ENCODE results near the gene EPHA6. TPM values are rescaled to one million over a fixed set of nuclear protein-coding genes. Genes with fewer than 3 reads are reported as not detected.
"Not testable (repeated sequence)": the region's sequence is repeated elsewhere in the genome, so short reads cannot be mapped to it uniquely, and the experiment has no call there.

EPHA6 gene
- total RNA-seq, 1 experiment from 2014 or later = 2.7 TPM

DNA sequence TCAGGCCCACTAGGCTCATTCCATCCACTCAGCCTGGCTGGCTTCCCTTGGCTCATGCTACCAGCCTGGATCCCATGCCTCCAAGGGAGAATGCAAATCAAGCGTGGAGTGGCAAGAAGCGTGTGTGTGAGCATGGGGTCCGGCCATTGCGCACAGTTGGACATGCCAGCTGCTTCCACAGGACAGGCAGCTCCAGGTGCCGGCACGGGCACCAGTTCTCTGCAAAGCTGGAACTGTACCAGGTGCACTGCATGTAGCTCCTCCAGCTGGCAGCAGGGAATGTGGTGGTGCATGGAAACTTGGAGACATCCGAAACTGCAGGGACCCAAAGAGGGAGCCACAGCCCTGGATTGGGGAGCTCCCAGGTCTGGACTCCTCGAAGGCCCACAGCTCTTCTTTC is 449.8 kb downstream of the EPHA6 start:
- no peaks in the 10 kb centered on the region for H3K9me3 Mint-ChIP-seq (ENCODE audit: unreplicated experiment)
- H3K36me3 Mint-ChIP-seq (ENCODE audit: insufficient read depth, unreplicated experiment) = no peaks in the 10 kb centered on the region
- H3K27ac Mint-ChIP-seq (ENCODE audit: unreplicated experiment) = peak overlapping the region; percentile 58
- intact Hi-C loops (cut with micrococcal nuclease; ENCODE audit: unreplicated experiment) = no loop called here
- Histone ChIP-seq H3K36me3 (ENCODE audit: control insufficient read depth, insufficient read depth, low read length) (no peaks in the 10 kb centered on the region; the same call in 1 of the 2 replicates), H3K4me3 (ENCODE audit: low read depth, low read length) (no peak overlapping the region), H3K27me3 (replicated peaks; ENCODE audit: control insufficient read depth, insufficient read depth, low read length) (no peaks in the 10 kb centered on the region), H3K4me1 (no peaks in the 10 kb centered on the region), H3K9me3 (no peaks in the 10 kb centered on the region)
- H3K27me3 Mint-ChIP-seq (ENCODE audit: insufficient read depth, unreplicated experiment) = no peaks in the 10 kb centered on the region
- H3K4me3 Mint-ChIP-seq (ENCODE audit: unreplicated experiment) = no peak overlapping the region
- POLR2A ChIA-PET = no interaction called here
- BruUV-seq (replicated peaks) = no TSS peak
- H3K4me1 Mint-ChIP-seq (ENCODE audit: low read depth, unreplicated experiment) = peaks cover 7% of the 10 kb centered on the region
- CTCF ChIA-PET = no interaction called here
- no peak for DNase-seq
- TF ChIP-seq, protein P1, sequence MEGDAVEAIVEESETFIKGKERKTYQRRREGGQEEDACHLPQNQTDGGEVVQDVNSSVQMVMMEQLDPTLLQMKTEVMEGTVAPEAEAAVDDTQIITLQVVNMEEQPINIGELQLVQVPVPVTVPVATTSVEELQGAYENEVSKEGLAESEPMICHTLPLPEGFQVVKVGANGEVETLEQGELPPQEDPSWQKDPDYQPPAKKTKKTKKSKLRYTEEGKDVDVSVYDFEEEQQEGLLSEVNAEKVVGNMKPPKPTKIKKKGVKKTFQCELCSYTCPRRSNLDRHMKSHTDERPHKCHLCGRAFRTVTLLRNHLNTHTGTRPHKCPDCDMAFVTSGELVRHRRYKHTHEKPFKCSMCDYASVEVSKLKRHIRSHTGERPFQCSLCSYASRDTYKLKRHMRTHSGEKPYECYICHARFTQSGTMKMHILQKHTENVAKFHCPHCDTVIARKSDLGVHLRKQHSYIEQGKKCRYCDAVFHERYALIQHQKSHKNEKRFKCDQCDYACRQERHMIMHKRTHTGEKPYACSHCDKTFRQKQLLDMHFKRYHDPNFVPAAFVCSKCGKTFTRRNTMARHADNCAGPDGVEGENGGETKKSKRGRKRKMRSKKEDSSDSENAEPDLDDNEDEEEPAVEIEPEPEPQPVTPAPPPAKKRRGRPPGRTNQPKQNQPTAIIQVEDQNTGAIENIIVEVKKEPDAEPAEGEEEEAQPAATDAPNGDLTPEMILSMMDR (IDR thresholded peaks at IDR 0.05; ENCODE audit: insufficient read depth in 1 of 2, low read depth in 1 of 2, low read length in 1 of 2, severe bottlenecking in 1 of 2, unreplicated experiment in 1 of 2) = no peak

DNA sequence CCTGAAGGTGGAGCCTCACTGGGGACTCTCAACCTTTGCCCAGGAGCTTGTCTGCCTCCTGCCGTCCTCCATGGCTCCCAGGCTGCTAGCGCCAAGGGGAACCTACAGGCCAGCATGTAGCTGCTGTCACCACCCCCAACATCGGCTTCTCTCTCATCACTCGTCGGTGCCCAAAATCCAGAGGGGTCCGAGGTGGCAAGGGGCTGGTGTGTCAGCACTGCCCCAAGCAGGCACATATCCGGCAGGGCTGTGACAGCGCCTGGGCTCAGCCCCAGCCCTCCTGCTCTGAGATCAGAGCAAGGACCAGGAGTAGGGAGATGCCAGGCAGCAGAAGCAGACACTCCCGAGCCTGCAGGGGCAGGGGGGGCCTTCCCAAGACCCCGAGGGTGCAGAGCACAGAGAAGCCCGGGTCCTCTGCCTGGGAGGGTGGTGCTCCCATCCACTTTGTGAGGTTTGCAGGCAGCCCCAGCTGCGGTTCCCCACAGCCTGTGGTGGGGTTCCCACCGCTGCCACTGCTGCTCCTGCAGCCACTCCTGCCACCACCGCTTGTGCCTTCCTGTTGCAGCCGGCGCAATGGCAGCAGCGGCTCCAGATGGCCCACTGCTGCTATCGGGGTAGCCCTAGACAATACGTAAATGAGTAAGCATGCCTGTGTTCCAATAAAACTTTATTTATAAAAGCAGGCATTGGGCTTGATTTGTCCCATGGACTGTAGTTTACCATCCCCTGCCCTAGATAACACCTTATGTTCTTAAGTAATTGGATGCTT is 451.0 kb downstream of the EPHA6 start:
- POLR2A ChIA-PET = no interaction called here
- Histone ChIP-seq H3K9me3 (no peaks in the 10 kb centered on the region), H3K4me1 (no peaks in the 10 kb centered on the region), H3K27me3 (replicated peaks; ENCODE audit: control insufficient read depth, insufficient read depth, low read length) (no peaks in the 10 kb centered on the region), H3K36me3 (ENCODE audit: control insufficient read depth, insufficient read depth, low read length) (no peaks in the 10 kb centered on the region; the same call in 1 of the 2 replicates), H3K4me3 (ENCODE audit: low read depth, low read length) (no peak overlapping the region)
- CTCF ChIA-PET = no interaction called here
- H3K4me1 Mint-ChIP-seq (ENCODE audit: low read depth, unreplicated experiment) = peaks cover 7% of the 10 kb centered on the region
- BruUV-seq (replicated peaks) = no TSS peak
- no peak for DNase-seq
- no peaks in the 10 kb centered on the region for H3K9me3 Mint-ChIP-seq (ENCODE audit: unreplicated experiment)
- no peak overlapping the region for H3K27ac Mint-ChIP-seq (ENCODE audit: unreplicated experiment)
- H3K4me3 Mint-ChIP-seq (ENCODE audit: unreplicated experiment) = no peak overlapping the region
- TF ChIP-seq, protein P1 (IDR thresholded peaks at IDR 0.05; ENCODE audit: insufficient read depth in 1 of 2, low read depth in 1 of 2, low read length in 1 of 2, severe bottlenecking in 1 of 2, unreplicated experiment in 1 of 2) = no peak
- intact Hi-C loops (cut with micrococcal nuclease; ENCODE audit: unreplicated experiment) = no loop called here
- H3K27me3 Mint-ChIP-seq (ENCODE audit: insufficient read depth, unreplicated experiment) = no peaks in the 10 kb centered on the region
- H3K36me3 Mint-ChIP-seq (ENCODE audit: insufficient read depth, unreplicated experiment) = no peaks in the 10 kb centered on the region

DNA sequence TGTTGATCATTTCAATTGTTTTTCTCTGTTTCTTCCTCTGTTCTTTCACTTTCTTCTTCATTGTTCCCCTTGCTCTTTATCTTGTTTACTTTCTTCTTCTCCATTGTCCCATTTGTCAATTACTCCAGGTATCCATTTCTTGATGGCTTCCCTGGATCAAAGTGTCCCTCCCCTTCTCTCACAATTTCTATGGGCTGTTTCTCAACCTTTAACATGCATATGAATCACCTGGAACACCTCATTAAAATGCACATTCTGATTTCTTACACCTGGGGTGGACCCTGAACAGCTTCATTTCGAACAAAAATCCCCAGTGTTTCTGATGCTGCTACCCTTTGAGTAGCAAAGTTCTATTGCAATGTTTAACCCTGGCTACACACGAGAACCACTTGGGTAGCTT is 454.8 kb downstream of the EPHA6 start:
- CTCF ChIA-PET = no interaction called here
- TF ChIP-seq, protein P1 (IDR thresholded peaks at IDR 0.05; ENCODE audit: insufficient read depth in 1 of 2, low read depth in 1 of 2, low read length in 1 of 2, severe bottlenecking in 1 of 2, unreplicated experiment in 1 of 2) = no peak

DNA sequence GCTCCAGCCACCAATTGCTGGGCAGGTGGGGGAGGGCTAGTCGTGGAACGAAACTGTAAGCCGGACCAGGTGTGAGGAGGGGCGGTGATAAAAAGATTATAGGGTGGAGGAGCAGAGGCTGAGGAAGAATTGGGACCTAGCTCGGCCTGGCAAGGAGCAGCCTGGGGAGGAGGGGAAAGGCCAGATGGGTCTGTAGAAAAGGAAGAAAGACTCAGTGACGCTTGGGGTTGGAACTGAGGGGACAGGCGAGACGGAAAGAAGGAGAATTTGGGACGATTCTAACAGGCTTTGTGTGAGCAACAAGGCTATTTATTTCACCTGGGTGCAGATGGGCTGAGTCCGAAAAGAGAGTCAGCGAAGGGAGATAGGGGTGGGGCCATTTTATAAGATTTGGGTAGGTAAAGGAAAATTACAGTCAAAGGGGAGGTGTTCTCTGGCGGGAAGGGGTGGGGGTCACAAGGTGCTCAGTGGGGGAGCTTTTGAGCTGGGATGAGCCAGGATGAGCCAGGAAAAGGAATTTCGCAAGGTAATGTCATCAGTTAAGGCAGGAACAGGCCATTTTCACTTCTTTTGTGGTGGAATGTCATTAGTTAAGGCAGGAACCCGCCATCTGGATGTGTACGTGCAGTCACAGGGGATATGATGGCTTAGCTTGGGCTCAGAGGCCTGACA is 462.6 kb downstream of the EPHA6 start:
- not testable (repeated sequence) for H3K4me3 Mint-ChIP-seq (ENCODE audit: unreplicated experiment); DNase-seq; H3K27ac Mint-ChIP-seq (ENCODE audit: unreplicated experiment)

More for the DNA sequence above, 454.8 kb downstream of the EPHA6 start:
- BruUV-seq (replicated peaks) = no TSS peak
- no peak overlapping the region for H3K27ac Mint-ChIP-seq (ENCODE audit: unreplicated experiment)
- POLR2A ChIA-PET = no interaction called here
- no peaks in the 10 kb centered on the region for H3K4me1 ChIP-seq
- peaks cover 7% of the 10 kb centered on the region for H3K4me1 Mint-ChIP-seq (ENCODE audit: low read depth, unreplicated experiment)
- H3K9me3 ChIP-seq = no peaks in the 10 kb centered on the region
- H3K4me3 ChIP-seq (ENCODE audit: low read depth, low read length) = no peak overlapping the region
- H3K36me3 ChIP-seq (ENCODE audit: control insufficient read depth, insufficient read depth, low read length) = no peaks in the 10 kb centered on the region; the same call in 1 of the 2 replicates
- no peak for DNase-seq
- no peaks in the 10 kb centered on the region for H3K27me3 ChIP-seq (replicated peaks; ENCODE audit: control insufficient read depth, insufficient read depth, low read length)
- intact Hi-C loops (cut with micrococcal nuclease; ENCODE audit: unreplicated experiment) = no loop called here
- no peaks in the 10 kb centered on the region for H3K9me3 Mint-ChIP-seq (ENCODE audit: unreplicated experiment)
- no peak overlapping the region for H3K4me3 Mint-ChIP-seq (ENCODE audit: unreplicated experiment)
- H3K36me3 Mint-ChIP-seq (ENCODE audit: insufficient read depth, unreplicated experiment) = no peaks in the 10 kb centered on the region
- H3K27me3 Mint-ChIP-seq (ENCODE audit: insufficient read depth, unreplicated experiment) = no peaks in the 10 kb centered on the region

More for the DNA sequence above, 462.6 kb downstream of the EPHA6 start:
- intact Hi-C loops (cut with micrococcal nuclease; ENCODE audit: unreplicated experiment); CTCF ChIA-PET; H3K27me3 ChIP-seq (replicated peaks; ENCODE audit: control insufficient read depth, insufficient read depth, low read length); H3K36me3 Mint-ChIP-seq (ENCODE audit: insufficient read depth, unreplicated experiment); H3K36me3 ChIP-seq (ENCODE audit: control insufficient read depth, insufficient read depth, low read length); H3K9me3 ChIP-seq; H3K4me1 Mint-ChIP-seq (ENCODE audit: low read depth, unreplicated experiment); BruUV-seq (replicated peaks); H3K4me3 ChIP-seq (ENCODE audit: low read depth, low read length); H3K27me3 Mint-ChIP-seq (ENCODE audit: insufficient read depth, unreplicated experiment); H3K9me3 Mint-ChIP-seq (ENCODE audit: unreplicated experiment); H3K4me1 ChIP-seq; POLR2A ChIA-PET: not testable (repeated sequence)

Measured in Caco-2 (cell line).